ENCODE measurements around the gene PDE11A. TPM values are rescaled to one million over a fixed set of nuclear protein-coding genes. Genes with fewer than 3 reads are reported as not detected.

PDE11A gene
- total RNA-seq, 4 donors from 2014 or later, result 0.12 TPM; not detected in 3

DNA sequence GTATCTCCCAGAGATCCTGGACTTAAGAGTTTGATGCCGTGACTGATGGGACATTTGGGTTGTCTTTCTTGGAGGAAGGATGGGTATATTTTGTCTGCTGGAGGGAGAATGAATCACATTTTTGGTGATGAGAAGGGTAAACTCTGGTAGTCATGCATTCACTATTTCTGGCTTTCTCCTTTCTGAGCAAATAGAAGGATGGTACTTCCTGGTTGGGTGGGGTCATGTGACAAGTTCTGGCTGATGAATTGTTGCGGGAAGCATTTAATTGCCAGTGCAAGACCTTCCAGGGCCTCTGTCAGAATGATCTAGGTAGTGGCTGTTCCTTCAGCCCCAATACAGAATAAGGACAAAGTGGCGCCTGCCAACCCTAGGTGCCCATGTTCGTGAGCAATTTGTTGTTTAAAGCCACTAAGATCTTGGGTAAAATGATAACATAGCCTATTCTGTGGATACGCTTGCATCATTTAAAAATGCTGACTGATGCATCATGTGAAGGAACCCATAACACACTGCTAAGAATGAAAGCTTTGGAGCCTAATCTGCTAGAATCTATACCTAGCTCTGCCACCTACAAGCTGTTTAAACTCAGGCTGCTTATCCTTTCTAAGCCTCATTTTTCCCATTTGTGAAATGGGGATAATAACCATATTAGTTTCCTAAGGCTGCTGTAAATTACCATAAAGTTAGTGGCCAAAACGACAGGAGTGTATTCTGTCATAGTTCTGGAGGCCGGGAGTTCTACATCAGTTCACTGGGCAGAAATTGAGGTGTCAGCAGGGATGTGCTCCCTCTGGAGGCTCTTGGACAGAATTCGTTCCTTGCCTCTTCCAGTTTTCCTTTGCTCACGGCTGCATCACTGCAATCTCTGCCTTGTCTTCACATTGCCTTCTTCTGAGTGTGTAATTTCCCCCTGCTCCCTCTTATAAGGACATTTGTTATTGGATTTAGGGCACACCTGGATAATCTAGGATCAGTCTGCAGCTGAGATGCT lies 398.7 kb downstream of the PDE11A start:
- Histone ChIP-seq H3K4me1 (peaks cover 0 to 5% (median 0%) of the 10 kb centered on the region in 3 donors), H3K36me3 (no peaks in the 10 kb centered on the region), H3K27ac (no peak overlapping the region), H3K9me3 (no peaks in the 10 kb centered on the region), H3K4me3 (no peak overlapping the region), H3K27me3 (peaks cover 0 to 27% (median 0%) of the 10 kb centered on the region in 4 donors)
- WGBS, 2 donors, result 74 to 75% methylated on average over 8 to 9 of the region's 9 CpGs
- intact Hi-C loops (cut with DNase I), result no loop called here
- DNase-seq, result no peak
- TF ChIP-seq, protein P1, sequence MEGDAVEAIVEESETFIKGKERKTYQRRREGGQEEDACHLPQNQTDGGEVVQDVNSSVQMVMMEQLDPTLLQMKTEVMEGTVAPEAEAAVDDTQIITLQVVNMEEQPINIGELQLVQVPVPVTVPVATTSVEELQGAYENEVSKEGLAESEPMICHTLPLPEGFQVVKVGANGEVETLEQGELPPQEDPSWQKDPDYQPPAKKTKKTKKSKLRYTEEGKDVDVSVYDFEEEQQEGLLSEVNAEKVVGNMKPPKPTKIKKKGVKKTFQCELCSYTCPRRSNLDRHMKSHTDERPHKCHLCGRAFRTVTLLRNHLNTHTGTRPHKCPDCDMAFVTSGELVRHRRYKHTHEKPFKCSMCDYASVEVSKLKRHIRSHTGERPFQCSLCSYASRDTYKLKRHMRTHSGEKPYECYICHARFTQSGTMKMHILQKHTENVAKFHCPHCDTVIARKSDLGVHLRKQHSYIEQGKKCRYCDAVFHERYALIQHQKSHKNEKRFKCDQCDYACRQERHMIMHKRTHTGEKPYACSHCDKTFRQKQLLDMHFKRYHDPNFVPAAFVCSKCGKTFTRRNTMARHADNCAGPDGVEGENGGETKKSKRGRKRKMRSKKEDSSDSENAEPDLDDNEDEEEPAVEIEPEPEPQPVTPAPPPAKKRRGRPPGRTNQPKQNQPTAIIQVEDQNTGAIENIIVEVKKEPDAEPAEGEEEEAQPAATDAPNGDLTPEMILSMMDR (IDR thresholded peaks at IDR 0.05), result no peak
- no peak for TF ChIP-seq POLR2A (IDR thresholded peaks at IDR 0.05)

DNA sequence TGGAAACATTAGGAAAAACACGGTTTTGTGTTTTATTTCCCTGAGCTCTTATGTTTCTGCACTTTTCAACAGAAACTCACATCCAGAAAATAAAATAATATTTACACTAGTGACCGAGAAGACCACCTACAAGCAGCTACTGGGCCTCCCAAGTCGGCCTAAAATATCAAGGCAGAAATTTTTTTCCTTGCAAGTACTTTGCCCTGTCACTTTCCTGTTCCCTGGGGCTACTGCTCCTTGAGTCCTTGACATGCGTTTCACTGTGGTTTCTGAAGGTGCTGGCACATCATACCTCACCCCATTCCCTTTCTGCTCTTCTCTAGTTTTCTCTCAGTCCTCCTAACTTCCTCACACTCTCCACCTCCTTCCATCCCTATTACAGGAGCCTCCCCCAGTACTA lies 400.9 kb downstream of the PDE11A start:
- no peak for TF ChIP-seq POLR2A (IDR thresholded peaks at IDR 0.05)
- TF ChIP-seq, protein P1 (IDR thresholded peaks at IDR 0.05), result no peak
- no peaks in the 10 kb centered on the region for H3K9me3 ChIP-seq
- intact Hi-C loops (cut with DNase I), result no loop called here
- DNase-seq, result no peak
- peaks cover 0 to 19% (median 0%) of the 10 kb centered on the region in 4 donors for H3K27me3 ChIP-seq
- H3K27ac ChIP-seq, result no peak overlapping the region
- no peaks in the 10 kb centered on the region for H3K36me3 ChIP-seq
- H3K4me1 ChIP-seq, result peaks cover 0 to 5% (median 0%) of the 10 kb centered on the region in 3 donors
- 50 to 54% methylated on average over 4 of the region's 4 CpGs for WGBS, 2 donors
- no peak overlapping the region for H3K4me3 ChIP-seq

DNA sequence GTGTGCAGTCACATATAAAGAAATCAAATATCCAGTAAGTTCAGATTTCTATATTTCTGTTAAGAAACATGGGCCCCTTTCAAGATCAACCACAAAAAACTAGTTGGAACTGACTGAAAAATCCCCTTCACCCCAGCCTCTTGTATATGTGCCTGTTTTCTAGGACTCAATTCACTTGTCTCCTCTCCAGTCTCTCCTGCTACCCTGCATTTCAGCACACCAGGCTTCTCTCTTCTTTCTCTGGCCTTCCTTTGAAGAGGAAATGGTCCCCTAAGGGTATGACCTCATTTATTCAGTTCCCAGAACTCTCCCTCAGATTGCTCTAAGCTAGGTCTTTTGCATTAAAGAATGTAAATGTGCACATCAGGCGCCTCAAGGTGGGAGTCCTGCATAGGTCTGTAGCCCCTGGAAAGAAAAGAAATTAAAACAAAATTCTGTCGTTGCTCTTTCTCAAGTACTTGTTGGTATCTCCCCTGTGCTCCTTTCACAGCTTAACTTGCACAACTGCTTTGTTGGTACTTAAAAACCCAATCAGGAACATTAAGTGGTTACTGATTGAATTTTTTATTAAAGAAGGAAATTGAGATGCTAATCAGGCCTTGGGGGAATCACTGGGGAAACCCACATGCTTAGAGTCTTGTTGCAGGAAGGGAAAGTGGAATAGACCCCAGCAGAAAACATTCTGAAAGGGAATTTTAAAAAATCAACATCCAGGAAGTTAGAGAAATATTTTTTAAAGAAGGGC lies 401.6 kb downstream of the PDE11A start:
- DNase-seq, result no peak
- H3K27ac ChIP-seq, result no peak overlapping the region
- H3K4me3 ChIP-seq, result no peak overlapping the region
- TF ChIP-seq, protein P1 (IDR thresholded peaks at IDR 0.05), result no peak
- TF ChIP-seq POLR2A (IDR thresholded peaks at IDR 0.05), result no peak
- peaks cover 0 to 12% (median 0%) of the 10 kb centered on the region in 4 donors for H3K27me3 ChIP-seq
- H3K36me3 ChIP-seq, result no peaks in the 10 kb centered on the region
- 33 to 56% methylated on average over 1 to 2 of the region's 2 CpGs for WGBS, 2 donors
- peaks cover 0 to 5% (median 0%) of the 10 kb centered on the region in 3 donors for H3K4me1 ChIP-seq
- intact Hi-C loops (cut with DNase I), result no loop called here
- no peaks in the 10 kb centered on the region for H3K9me3 ChIP-seq

DNA sequence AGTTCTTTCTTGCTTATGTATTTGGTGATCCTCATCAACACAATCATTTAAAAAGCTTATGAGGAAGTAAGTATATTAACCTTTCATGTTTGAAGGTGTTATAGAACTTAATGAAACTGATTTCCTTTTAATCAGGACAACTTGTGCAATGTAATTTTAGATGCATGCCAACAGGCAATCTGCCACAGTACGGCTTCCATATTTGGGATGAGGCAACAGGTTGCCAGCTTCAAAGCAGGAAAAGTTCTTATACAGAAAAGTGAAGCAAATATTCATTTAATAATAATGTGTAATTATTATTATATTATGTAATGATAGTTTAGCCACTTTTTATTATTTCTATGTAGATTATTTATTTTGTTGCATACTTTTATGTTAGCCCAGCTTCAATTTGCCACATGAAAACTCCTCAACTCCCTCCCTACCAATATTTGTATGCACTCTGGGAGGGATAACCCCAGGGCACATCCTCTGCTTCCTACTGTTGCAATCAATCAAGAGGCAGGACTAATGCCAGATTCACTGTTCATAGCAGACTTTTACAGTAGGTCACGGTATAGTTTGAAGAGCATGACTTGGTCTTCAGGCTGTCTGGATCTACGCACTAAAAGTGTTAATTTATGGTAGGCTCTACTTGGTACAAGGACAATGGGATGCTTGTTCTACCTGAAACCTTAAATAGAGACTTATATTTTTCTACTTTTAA lies 402.8 kb downstream of the PDE11A start:
- Histone ChIP-seq H3K27me3 (peaks cover 0 to 1% (median 0%) of the 10 kb centered on the region in 4 donors), H3K9me3 (no peaks in the 10 kb centered on the region), H3K36me3 (no peaks in the 10 kb centered on the region), H3K4me3 (no peak overlapping the region), H3K4me1 (peaks cover 0 to 5% (median 0%) of the 10 kb centered on the region in 3 donors), H3K27ac (no peak overlapping the region)
- 39 to 57% methylated on average over 3 of the region's 3 CpGs for WGBS, 2 donors
- TF ChIP-seq, protein P1 (IDR thresholded peaks at IDR 0.05), result no peak
- no peak for TF ChIP-seq POLR2A (IDR thresholded peaks at IDR 0.05)
- DNase-seq, result no peak
- intact Hi-C loops (cut with DNase I), result no loop called here

Measured in esophagus squamous epithelium (tissue), 5 donors.